ENCODE data around the gene CLRN2. TPM values are rescaled to one million over a fixed set of nuclear protein-coding genes. Genes with fewer than 3 reads are reported as not detected.

The CLRN2 gene
- total and polyA plus RNA-seq, 10 of the 15 experiments (the other 5 are each of a cell fraction or from before 2014, with no cell fraction given) = not detected

DNA sequence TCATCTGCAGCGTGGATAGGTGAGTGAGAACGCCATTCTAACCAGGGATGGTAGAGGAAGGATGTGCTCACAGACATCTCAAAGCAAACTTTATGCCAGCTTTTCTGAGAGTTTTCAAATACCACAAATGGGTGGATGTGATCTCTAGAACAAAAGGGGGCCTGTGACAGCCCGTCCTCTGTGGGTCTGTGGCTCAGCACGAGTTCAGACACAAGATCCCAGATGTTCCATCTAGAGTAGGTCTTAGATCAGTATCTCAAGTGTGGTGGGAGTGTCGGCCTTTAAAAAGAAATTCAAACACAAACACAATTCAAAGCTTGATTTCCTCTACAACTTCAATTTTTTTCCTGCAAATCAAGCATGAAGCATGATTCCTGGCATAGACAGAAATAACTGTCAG is 25.8 kb upstream of the CLRN2 start:
- Histone ChIP-seq H3K9ac (ENCODE audit: control insufficient read depth, insufficient read depth, low read length) (no peak overlapping the region), H4K20me1 (ENCODE audit: control insufficient read depth, insufficient read depth) (no peaks in the 10 kb centered on the region), H3K4me3 (no peak overlapping the region), H3K79me2 (ENCODE audit: control insufficient read depth, insufficient read depth, low read length) (no peaks in the 10 kb centered on the region), H3K36me3 (ENCODE audit: control insufficient read depth in 2 of 2, insufficient read depth in 2 of 2, low read length in 1 of 2) (peaks cover 2 to 3% of the 10 kb centered on the region in 2 experiments; a peak in 2 of 4 replicates), H3K4me2 (ENCODE audit: control insufficient read depth, insufficient read depth) (no peak overlapping the region), H3K27ac (ENCODE audit: control insufficient read depth, insufficient read depth) (no peak overlapping the region), H3K9me3 (replicated peaks; ENCODE audit: control insufficient read depth, insufficient read depth, low read length) (no peaks in the 10 kb centered on the region), H2AFZ (ENCODE audit: control insufficient read depth, low read depth, low read length) (no peak overlapping the region), H3K4me1 (ENCODE audit: control insufficient read depth, insufficient read depth, low read length) (no peaks in the 10 kb centered on the region), H3K27me3 (replicated peaks in 1 of 2; ENCODE audit: control insufficient read depth in 2 of 2, insufficient read depth in 2 of 2, low read length in 1 of 2) (no peaks in the 10 kb centered on the region)
- SMC1A ChIA-PET (ENCODE audit: uncharacterized antibody, unreplicated experiment) = no interaction called here
- DNase-seq (ENCODE audit: low read depth, low spot score) = no peak
- RAD21 ChIA-PET (ENCODE audit: unreplicated experiment) = no interaction called here
- POLR2A ChIA-PET = no interaction called here
- no peak for ATAC-seq
- 33% methylated on average over 5 of the region's 5 CpGs for WGBS (ENCODE audit: insufficient coverage, insufficient replicate concordance, low lambda C conversion rate, missing lambda C conversion rate)
- FAIRE-seq = no peak
- intact Hi-C loops (cut with micrococcal nuclease; ENCODE audit: unreplicated experiment) (no loop called here), in situ Hi-C loops (cut with MboI) (no loop called here)
- CTCF ChIA-PET = interaction anchor here (1.7 kb wide), 1 partner anchor 17 kb away, joined by 9 read pairs; no protein-coding TSS in a partner anchor
- TF ChIP-seq HDGF (IDR thresholded peaks at IDR 0.05) = no peak
- TF ChIP-seq TCF7 (IDR thresholded peaks at IDR 0.05; ENCODE audit: borderline replicate concordance) = no peak
- no peak for TF ChIP-seq BMI1 (IDR thresholded peaks at IDR 0.05; ENCODE audit: borderline replicate concordance)
- no peak for TF ChIP-seq MEF2A (IDR thresholded peaks at IDR 0.05; ENCODE audit: insufficient read depth, low read depth, low read length)
- no peak for TF ChIP-seq ESRRA (IDR thresholded peaks at IDR 0.05; ENCODE audit: low read length)
- no peak for TF ChIP-seq ZBTB33 (IDR thresholded peaks at IDR 0.05)
- TF ChIP-seq PKNOX1 (IDR thresholded peaks at IDR 0.05) = no peak
- no peak for TF ChIP-seq PAX8 (IDR thresholded peaks at IDR 0.05)
- TF ChIP-seq IKZF1 (conservative IDR thresholded peaks at IDR 0.05) = no peak
- TF ChIP-seq FOXK2 (IDR thresholded peaks at IDR 0.05) = no peak
- TF ChIP-seq HDAC6 (IDR thresholded peaks at IDR 0.05; ENCODE audit: unreplicated experiment) = no peak
- TF ChIP-seq ATF2 (IDR thresholded peaks at IDR 0.05; ENCODE audit: low read length) = no peak
- TF ChIP-seq LARP7 (IDR thresholded peaks at IDR 0.05) = no peak
- TF ChIP-seq SREBF1 (IDR thresholded peaks at IDR 0.05; ENCODE audit: low read length) = no peak
- TF ChIP-seq EZH2 (IDR thresholded peaks at IDR 0.05; ENCODE audit: borderline replicate concordance, control insufficient read depth, low read depth, low read length) = no peak
- no peak for TF ChIP-seq ZZZ3 (IDR thresholded peaks at IDR 0.05; ENCODE audit: control insufficient read depth, insufficient read length, low read depth)
- TF ChIP-seq RBBP5 (conservative IDR thresholded peaks at IDR 0.05) = no peak
- no peak for TF ChIP-seq TBL1XR1 (IDR thresholded peaks at IDR 0.05; ENCODE audit: low read depth, low read length)
- no TSS peak for BruUV-seq (replicated peaks)

All from GM12878 (cell line).